Measurements from ENCODE around the gene RALGPS1.
"Not testable (repeated sequence)": the region's sequence is repeated elsewhere in the genome, so short reads cannot be mapped to it uniquely, and the experiment has no call there.

RALGPS1 gene

GRCh38 chr9:127139775-127140174, 225.2 kb downstream of the RALGPS1 start:
- POLR2A ChIA-PET: no interaction called here
- CTCF ChIA-PET: no interaction called here
- no peak for DNase-seq (ENCODE audit: extremely low spot score)
- TF ChIP-seq FOXA1 (IDR thresholded peaks at IDR 0.05): no peak
- no peak for TF ChIP-seq L3MBTL2 (conservative IDR thresholded peaks at IDR 0.05)
- no peak for TF ChIP-seq ZNF384 (IDR thresholded peaks at IDR 0.05)
- no peak for TF ChIP-seq NFRKB (IDR thresholded peaks at IDR 0.05)
- TF ChIP-seq PKNOX1 (IDR thresholded peaks at IDR 0.05): no peak
- no peak for TF ChIP-seq ARNT (IDR thresholded peaks at IDR 0.05)
- no peak for TF ChIP-seq TARDBP (IDR thresholded peaks at IDR 0.05)
- TF ChIP-seq HDGF (IDR thresholded peaks at IDR 0.05; ENCODE audit: borderline replicate concordance): no peak

GRCh38 chr9:127140181-127140580, 225.6 kb downstream of the RALGPS1 start:
- ChIA-PET POLR2A (no interaction called here), CTCF (interaction anchor here (1.0 kb wide), 1 partner anchor 9 kb away, joined by 3 read pairs; no protein-coding TSS in a partner anchor)
- DNase-seq (ENCODE audit: extremely low spot score): no peak
- TF ChIP-seq FOXA1 (IDR thresholded peaks at IDR 0.05) (no peak), TARDBP (IDR thresholded peaks at IDR 0.05) (no peak), ELF4 (IDR thresholded peaks at IDR 0.05) (no peak), LEF1 (IDR thresholded peaks at IDR 0.05; ENCODE audit: borderline replicate concordance) (no peak)

- ChIA-PET CTCF (interaction anchor here (1.0 kb wide), 1 partner anchor 9 kb away, joined by 3 read pairs; no protein-coding TSS in a partner anchor), POLR2A (no interaction called here)
- DNase-seq (ENCODE audit: extremely low spot score): no peak
- TF ChIP-seq PKNOX1 (IDR thresholded peaks at IDR 0.05) (no peak), FOXK2 (IDR thresholded peaks at IDR 0.05) (no peak), TARDBP (IDR thresholded peaks at IDR 0.05) (no peak), L3MBTL2 (conservative IDR thresholded peaks at IDR 0.05) (no peak), FOXM1 (IDR thresholded peaks at IDR 0.05; ENCODE audit: borderline replicate concordance) (no peak)
These were observed 226.5 kb downstream of the RALGPS1 start for GRCh38 chr9:127140842-127141675.

GRCh38 chr9:127142291-127142690, 227.7 kb downstream of the RALGPS1 start:
- ChIA-PET CTCF (no interaction called here), POLR2A (no interaction called here)
- TF ChIP-seq NFRKB (IDR thresholded peaks at IDR 0.05) (no peak), PKNOX1 (IDR thresholded peaks at IDR 0.05) (no peak), ZNF384 (IDR thresholded peaks at IDR 0.05) (no peak), FOXM1 (IDR thresholded peaks at IDR 0.05; ENCODE audit: borderline replicate concordance) (no peak), SUZ12 (IDR thresholded peaks at IDR 0.05) (no peak), HDGF (IDR thresholded peaks at IDR 0.05; ENCODE audit: borderline replicate concordance) (no peak), FOXA1 (IDR thresholded peaks at IDR 0.05) (no peak), CTBP1 (IDR thresholded peaks at IDR 0.05; ENCODE audit: borderline replicate concordance) (no peak), L3MBTL2 (conservative IDR thresholded peaks at IDR 0.05) (no peak), ELF4 (IDR thresholded peaks at IDR 0.05) (no peak)
- no peak for DNase-seq (ENCODE audit: extremely low spot score)

- ChIA-PET CTCF (no interaction called here), POLR2A (no interaction called here)
- TF ChIP-seq NFRKB (IDR thresholded peaks at IDR 0.05) (no peak), LEF1 (IDR thresholded peaks at IDR 0.05; ENCODE audit: borderline replicate concordance) (no peak), ARNT (IDR thresholded peaks at IDR 0.05) (no peak)
- DNase-seq (ENCODE audit: extremely low spot score): no peak
These were observed 228.4 kb downstream of the RALGPS1 start for GRCh38 chr9:127142931-127143464.

GRCh38 chr9:127143920-127144465, 229.4 kb downstream of the RALGPS1 start:
- CTCF ChIA-PET: no interaction called here
- TF ChIP-seq ELF4 (IDR thresholded peaks at IDR 0.05): no peak
- TF ChIP-seq SUZ12 (IDR thresholded peaks at IDR 0.05): no peak
- no peak for TF ChIP-seq FOXK2 (IDR thresholded peaks at IDR 0.05)
- TF ChIP-seq FOXM1 (IDR thresholded peaks at IDR 0.05; ENCODE audit: borderline replicate concordance): no peak
- no peak for TF ChIP-seq ZNF384 (IDR thresholded peaks at IDR 0.05)

GRCh38 chr9:127144670-127145445, 230.3 kb downstream of the RALGPS1 start:
- POLR2A ChIA-PET: no interaction called here

More at GRCh38 chr9:127143920-127144465, 229.4 kb downstream of the RALGPS1 start:
- POLR2A ChIA-PET: no interaction called here
- DNase-seq (ENCODE audit: extremely low spot score): no peak

GRCh38 chr9:127146841-127147240, 232.3 kb downstream of the RALGPS1 start:
- CTCF ChIA-PET; DNase-seq (ENCODE audit: extremely low spot score); POLR2A ChIA-PET: not testable (repeated sequence)

More at GRCh38 chr9:127144670-127145445, 230.3 kb downstream of the RALGPS1 start:
- no peak for TF ChIP-seq PKNOX1 (IDR thresholded peaks at IDR 0.05)
- no peak for TF ChIP-seq BHLHE40 (IDR thresholded peaks at IDR 0.05; ENCODE audit: borderline replicate concordance)
- TF ChIP-seq TARDBP (IDR thresholded peaks at IDR 0.05): no peak
- TF ChIP-seq CTBP1 (IDR thresholded peaks at IDR 0.05; ENCODE audit: borderline replicate concordance): no peak
- no peak for TF ChIP-seq FOXK2 (IDR thresholded peaks at IDR 0.05)
- TF ChIP-seq FOXA1 (IDR thresholded peaks at IDR 0.05): no peak
- TF ChIP-seq SP1 (IDR thresholded peaks at IDR 0.05): no peak
- TF ChIP-seq LEF1 (IDR thresholded peaks at IDR 0.05; ENCODE audit: borderline replicate concordance): no peak
- no peak for TF ChIP-seq FOXM1 (IDR thresholded peaks at IDR 0.05; ENCODE audit: borderline replicate concordance)
- TF ChIP-seq L3MBTL2 (conservative IDR thresholded peaks at IDR 0.05): no peak
- no peak for TF ChIP-seq HDGF (IDR thresholded peaks at IDR 0.05; ENCODE audit: borderline replicate concordance)
- DNase-seq (ENCODE audit: extremely low spot score): no peak
- CTCF ChIA-PET: no interaction called here

All from HEK293T (cell line).